ENCODE measurements around the gene ATXN10.

Gene ATXN10

DNA sequence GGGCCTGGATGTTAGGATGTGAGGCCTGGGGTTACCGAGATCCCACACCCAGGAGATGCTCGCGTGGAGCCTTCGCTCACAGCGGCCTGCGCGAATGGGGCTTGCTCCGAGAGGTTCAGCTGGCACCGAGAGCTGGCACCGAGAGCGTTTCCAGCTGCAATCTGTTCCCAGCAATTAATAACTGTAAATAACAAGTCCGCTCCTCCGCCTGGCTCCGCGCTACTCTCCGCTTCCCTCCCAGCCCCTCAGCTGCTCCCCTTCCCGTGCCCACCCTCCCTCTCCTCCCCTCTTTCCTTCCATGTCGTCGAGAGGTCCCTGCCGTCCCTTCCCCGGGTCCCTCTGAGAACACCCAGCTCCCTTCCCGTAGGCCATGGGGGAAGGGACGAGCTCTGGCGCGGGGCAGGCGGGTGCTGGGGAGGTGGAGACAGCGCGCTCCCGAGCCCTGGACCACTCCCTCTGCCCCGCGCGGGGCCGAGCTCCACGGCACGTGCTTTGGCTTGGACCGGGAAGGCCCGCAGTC, 194.6 kb downstream of the ATXN10 start:
- no peak for DNase-seq

DNA sequence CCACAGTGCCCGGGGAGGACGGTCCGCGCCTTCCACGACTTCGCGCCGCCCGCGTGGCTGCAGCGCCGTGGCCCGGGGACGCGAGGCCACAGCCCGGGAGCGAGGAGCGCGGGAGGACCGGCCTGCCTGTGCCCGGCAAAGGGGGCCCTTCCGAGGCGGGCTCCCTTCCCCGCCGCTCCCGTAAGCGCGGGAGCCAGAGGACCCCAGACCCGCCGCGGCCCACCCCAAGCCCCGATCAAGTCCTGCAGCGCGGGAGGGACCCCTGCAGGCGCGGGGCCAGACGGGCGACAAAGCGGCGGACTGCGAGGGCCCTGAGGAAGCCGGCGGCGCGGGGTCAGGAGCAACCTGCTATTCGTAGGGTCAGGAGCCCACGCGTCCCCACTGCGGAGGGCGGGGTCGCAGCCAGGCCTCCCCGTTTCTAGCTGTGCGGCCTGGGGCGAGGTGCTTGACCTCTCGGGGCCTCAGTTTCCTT, 195.0 kb downstream of the ATXN10 start:
- DNase-seq, result no peak

DNA sequence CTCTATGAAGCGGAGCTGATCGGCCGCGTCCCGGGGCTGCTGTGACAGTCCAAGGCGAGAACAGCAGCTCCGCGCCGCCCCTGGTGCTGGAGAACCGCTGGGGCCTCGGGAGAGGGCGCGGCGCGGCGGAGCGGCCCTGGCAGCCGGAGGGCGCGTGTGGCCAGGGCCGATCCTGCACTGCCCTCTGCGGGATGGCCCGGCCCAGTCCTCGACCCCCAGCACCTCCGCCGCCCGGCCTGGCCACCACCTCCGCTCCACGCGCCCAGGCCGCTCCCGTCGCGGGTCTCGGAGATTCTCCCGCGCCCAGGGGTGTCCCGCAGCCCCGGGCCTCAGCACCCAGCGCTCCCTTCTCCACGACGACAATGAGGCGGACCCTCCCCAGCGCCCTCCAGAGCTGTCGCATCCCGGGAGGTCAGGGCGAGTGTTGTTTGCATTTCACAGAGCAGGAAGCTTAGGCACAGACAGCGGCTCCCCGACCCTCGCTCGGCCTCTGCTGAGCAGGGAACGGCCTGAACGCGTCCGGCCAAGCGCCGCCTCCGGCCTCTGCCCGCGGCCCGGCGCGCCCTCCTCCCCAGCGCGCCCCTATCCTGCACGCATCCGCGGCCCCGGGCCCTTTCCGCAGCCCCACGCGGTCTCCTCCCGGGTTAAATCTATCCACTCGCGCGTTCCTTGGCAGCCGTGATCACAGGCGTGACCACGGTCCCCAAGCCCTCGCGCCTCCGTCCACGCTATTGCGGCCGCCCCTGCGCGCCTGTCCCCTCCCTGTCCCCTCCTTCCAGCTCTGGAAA, 195.7 kb downstream of the ATXN10 start:
- DNase-seq, result no peak

DNA sequence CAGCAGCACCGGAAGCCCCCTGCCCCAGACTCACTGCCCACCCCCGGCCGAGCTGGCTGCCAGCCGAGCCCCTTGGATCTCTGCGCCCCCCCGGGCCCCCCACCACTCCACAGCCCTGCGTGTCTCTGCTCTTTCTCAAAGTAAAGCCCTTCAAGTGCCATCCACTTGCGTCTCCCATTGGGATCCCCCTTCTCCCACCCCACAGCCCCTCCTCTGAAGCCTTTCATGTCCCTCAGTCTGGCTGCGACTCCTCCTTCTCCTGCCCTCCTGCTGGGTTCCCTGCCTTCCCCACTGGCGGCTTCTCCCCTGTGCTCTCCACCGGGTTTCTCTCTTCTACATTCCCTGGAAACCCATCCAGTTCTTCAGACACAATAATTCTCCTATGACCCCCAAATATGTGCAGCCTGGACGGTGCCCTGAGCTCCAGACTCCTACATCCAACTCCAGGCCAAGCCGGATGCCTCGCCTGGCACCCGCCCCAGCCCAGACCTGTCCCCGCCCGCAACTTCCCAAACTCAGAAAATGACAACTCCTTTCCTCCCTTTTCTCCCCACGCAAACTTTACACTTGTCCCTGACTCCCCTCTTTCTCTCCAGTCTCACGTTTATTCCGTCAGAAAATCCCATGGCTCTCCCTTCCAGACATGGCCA, 196.4 kb downstream of the ATXN10 start:
- DNase-seq, result no peak

DNA sequence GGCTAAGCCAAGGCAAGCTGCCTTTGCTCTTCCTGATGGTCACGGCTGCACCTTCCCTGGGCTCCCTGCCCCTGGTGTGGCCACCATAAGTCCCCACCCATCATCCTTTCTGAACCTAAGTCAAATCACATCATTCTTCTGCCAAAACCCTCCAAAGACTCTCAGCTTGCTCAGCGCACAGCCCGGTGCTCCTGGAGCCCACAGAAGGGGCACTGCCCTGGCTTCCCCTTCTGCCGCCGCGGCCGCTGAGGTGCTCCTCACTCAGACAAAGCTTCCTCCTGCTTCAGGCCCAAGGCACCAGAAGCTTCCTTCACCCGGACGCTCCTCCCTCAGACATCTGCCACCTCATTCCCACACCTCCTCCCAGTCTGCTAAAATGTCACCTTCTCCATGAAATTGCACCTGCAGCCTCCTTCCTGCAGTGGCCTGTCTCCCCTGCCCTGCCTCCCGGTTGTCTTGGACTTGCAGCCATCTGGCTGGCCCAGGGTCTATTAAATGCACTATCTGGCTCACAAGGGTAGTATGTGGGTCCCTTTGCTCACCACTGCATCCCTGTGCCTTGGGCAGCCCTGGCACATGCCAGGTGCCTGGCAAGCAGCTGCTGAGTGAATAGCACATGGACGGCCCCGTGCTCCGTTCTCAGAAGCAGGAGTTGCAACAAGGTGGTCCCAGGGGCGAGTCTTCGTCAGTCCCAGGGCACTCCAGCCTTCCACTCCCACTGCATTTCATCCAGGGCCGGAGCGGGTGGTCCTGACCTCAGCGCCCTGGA, 197.1 kb downstream of the ATXN10 start:
- no peak for DNase-seq

DNA sequence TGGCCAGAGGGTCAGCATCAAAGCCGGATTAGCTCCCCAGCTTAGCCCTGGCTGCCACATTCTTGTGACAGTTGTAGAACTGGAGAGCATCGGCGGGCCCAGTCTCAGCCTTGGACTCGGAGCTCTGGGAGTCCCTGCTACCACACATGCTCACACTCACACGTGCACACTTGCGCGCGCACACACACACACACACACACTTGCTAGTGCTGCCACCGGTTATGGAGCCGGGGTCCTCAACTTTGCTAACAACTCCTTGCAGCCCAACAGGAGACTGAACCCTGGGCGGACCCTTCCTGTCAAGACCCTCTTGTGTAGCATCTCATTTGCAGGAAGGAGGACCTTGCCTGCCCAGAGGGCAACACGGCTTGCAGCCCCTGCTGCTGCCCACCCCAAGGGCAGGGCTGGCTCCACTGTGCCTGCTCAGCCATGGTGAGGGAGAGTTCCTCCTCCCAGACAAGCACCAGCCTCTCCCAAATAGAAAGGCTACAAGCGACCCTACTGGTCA, 197.8 kb downstream of the ATXN10 start:
- no peak for DNase-seq

DNA sequence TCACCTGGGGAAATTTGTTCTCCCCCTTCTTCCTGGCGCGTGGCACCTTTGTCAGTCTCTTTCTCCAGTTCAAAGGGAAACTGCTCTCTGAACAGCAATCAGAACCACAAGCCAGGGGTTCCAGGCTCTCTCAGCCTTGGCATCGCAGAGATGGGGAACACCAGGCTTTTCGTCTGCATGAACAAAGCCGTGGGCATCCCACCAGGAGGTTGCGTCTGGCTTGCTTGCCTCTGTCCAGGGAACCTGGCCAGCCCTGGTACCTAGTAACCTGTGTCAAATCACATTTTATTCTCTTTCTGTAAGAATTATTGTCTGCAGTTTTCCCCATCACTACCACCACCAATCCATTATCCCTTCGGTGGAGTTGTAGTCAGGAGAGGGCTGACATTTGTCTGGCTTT, 198.4 kb downstream of the ATXN10 start:
- DNase-seq, result no peak

DNA sequence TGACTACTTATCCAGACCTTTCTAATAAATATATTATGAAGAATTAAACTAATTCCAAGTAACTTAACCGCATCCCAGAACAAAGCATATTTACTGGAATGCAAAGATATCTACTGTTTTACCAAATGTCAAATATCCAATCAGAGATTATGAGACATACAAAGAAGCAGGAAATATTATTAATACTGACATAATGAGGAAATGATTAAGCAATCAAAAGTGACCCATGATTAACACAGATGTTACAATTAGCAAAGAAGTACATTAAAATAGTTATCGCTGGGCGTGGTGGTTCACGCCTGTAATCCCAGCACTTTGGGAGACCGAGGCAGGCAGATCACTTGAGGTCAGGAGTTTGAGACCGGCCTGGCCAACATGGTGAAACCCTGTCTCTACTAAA, 200.1 kb downstream of the ATXN10 start:
- no peak for DNase-seq

DNA sequence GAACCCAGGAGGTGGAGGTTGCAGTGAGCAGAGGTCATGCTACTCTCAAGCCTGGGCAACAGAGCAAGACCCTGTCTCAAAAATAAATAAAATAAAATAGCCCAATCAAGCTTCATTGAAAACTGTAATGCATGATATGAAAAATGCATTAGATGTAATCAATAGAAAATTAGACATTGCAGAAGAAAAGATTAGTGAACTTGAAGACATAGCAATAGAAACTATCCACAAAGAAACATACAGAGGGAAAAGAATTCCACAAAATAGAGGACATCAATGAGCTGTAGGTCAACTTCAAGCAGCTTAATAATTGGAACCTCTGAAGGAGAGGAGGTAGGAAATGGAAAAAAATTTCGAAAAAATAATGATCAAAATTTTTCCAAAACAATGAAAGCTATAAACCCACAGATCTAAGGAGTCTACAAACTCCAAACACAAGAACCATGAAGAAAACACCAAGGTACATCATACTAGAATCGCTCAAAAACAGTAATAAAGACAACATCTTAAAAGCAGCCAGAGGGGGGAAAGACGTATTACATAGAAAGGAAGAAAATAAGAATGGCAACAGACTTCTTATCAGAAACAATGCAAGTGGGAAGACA, 201.1 kb downstream of the ATXN10 start:
- DNase-seq, result no peak

DNA sequence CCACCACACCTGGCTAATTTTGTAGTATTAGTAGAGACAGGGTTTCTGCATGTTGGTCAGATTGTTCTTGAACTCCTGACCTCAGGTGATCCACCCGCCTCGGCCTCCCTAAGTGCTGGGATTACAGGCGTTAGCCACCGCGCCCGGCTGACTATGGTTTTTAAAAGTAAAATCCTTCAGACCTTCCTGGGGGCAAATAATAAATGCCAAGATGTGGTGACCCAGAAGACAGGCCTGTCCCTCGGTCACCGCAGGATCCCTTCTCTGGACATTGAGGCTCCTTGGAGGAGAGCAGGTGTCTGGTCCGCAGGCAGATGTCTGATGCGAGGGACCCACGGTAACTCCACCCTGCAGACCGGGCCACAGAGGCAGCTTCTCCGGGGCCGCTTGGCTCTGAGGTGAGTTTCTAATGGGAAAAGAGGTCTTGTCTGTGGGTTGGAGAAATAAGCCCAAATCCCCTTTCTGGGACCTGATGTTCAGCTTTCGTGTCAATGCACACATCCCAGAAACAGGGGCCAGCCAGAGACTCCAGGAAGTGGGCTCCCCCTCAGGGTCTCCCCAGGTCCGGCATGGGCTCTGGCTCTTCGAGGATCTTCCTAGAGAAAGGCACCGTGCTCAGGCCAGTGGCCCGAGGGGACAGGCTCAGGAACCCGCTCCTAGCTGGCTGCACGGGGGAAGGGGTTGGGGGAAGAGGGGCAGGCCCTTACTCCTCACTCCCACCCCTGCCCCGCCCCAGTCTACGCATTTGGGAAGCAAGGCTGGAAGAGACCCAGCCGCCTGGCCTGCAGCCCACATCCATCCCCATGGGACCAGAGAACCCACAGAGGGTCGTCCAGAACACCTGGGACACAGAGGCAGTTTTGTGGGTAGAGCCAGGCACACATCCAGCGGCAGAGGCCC, 204.8 kb downstream of the ATXN10 start:
- DNase-seq, result no peak

DNA sequence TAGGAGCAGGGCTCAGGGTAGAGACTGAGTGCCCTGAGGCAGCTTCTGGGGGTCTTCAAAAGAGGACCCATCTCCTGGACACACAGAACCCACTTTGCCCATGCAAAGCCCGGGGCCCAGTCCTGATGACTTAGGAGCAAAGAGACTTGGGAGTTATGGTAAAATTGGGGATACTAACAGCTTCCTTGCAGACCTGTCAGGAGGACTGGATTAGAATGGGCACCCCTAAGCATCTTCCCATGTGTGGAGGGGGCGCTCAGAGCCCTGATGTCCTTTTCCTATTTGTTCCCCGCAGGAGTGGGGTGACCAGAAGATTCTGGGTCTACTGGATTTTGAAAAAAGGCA, 205.4 kb downstream of the ATXN10 start:
- no peak for DNase-seq

DNA sequence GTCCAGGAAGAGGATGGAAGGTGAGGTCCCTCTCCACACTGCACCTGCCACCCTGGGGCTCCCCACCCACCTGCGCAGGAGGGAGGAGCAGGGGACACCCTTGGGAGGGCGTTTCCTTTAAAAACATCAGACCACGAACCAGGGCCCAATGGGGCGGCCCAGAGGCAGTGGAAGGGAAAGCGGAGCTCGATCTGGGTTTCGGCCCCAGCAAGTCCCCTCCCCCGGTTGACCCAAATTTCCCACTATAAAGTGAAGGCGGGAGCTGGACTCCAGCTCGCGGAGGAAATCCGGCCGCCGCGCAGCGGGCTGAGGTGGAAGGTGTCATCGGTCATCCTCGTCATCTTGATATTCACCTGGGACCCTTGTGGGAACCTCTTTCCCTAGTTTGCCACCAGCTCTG, 206.0 kb downstream of the ATXN10 start:
- no peak for DNase-seq

DNA sequence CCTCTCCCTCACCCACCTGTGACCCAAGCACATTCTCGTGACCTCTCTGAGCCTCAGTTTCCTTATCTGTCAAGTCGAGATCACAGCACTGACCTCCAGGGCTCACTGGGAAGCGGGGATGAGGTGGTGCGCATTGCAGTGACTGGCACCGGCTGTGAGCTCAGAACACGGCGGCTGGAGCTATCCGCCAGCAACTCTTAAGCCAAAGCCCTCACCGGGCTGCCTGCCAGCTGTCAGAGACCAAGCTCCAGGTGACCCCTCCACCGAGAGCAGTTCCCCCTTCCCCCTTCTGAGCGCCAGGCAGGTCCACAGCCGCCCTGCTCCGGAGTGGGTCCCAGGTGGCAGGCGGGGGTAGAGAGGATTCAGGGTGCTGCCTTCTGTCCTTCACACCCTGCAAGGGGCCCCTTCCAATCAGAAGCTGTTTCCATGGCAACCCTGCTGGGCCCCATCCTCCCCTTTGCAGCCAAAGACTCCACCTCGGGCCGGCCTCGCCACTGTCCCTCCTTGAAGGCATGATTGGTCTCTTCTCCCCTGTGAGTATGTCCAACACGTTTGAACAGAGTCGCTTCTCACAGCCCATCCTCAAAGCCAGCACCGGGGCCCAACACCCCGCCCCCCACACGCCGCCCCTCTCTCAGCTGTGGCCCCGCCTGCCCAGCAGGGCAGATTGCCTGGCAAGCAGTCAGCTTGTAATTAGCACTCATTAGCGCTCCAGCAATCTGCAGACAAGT, 206.6 kb downstream of the ATXN10 start:
- DNase-seq, result no peak

DNA sequence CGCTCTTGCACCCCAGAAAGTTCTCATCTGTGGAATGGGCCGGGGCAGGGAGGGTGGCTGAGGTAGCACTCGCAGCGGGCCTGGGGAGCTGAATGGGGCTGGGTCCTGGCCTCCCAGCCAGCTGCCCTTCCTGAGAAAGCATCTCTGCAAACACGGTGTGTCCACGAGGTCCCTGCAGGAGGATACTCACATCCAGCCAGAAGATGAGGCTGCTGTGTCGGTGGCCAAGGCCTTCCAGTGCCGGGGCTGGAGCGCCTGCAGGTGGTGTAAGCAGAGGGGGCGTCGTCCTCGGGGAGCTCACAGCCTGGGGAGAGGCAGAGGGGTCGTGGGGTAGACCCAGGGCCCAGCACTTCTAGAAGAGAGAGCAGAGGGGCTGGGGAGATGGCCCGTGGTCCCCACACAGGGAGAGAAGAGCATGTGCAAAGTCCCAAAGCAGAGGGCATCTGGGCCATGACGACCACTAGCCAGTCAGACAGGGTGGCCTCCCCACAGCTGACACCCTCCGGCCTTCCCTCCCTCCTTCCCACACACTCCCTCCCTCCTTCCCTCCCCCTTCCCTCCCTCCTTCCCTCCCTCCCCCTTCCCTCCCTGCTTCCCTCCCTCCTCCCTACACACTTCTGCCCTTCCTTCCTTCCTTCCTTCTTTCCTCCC, 207.4 kb downstream of the ATXN10 start:
- DNase-seq, result no peak

DNA sequence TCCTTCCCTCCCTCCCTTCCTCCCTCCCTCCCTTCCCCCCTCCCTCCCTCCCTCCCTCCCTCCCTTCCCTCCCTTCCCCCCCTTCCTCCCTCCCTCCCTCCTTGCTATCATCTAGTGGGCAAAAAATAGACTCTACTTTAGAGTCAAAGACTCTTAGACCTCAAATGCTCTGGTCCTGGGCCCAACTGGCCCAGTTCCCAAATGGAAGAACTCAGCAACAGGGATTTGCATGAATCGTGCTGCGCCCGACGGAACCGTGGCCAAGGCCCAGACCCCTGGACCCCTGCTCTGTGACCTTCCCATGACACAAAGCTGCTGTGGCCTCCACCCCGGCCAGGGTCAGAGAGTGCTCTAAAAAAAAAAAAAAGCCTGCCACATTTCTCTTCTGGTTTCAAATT, 207.9 kb downstream of the ATXN10 start:
- no peak for DNase-seq

DNA sequence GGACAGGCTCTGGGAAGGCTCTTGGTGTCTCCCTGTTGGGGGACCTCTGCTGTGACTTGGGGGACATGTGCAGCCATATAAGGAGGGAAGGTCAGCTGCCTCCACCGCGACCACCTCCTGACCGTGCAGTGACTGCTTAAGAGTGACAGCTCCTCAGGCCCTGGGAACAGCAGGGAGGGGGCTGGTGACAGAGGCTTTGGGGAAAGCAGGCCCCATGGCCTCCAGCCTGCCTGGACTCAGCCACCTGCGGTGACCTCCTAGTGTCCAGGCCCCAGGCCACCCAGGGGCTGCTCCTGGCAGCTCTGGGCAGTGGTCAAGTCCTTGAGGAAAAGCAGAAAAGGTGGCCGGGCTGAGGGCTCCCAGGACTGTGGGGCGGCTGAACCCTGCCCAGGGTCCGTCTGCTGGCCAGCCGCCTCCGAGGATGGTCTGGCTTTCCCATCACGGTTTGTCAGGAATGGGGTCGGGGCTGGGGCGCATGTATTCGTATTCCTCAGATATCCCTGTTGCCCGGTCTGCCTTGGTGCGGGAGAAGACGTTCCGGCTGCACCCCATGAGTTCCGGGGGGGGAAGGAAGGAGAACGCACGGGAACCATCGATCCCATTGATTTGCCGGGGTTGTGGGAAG, 208.6 kb downstream of the ATXN10 start:
- no peak for DNase-seq

DNA sequence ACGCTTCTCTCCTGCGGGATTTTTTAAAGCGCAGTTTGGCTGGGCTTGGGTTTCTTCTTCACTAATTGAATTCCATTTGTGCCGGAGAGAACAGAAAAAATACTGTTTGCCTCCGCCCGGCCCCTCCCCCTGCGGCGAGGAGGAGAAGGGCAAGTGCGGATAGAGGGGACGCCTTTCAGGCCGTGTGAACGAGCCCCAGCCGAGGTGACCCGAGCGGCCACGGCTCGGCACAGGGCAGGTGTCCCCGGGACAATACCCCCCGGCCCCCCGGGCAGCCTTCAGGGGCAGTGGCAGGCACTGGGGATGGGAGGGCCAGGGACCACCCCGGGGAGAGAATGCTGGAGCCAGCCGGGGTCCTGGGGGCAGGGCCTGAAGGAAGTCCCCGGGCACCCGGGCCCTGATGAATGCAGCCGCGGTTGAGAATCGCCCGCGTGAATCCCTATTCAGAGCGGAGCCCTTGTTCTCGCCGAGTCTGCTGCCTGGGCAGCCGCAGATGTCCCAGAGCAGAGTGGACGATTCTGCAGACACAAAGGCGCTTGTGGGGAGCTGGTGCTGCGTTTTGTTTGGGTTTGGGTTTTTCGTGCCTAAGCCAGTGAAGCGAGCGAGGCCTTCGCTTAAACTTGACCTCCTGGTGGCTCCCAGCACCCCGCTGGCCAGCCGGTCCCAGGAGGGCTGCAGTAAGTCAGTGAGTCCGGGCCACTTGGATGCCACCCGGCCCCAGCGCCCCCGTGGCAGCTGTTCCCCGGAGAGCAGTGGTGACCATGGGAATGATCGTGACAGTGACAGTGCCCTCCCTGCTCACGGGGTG, 209.3 kb downstream of the ATXN10 start:
- DNase-seq, result no peak

DNA sequence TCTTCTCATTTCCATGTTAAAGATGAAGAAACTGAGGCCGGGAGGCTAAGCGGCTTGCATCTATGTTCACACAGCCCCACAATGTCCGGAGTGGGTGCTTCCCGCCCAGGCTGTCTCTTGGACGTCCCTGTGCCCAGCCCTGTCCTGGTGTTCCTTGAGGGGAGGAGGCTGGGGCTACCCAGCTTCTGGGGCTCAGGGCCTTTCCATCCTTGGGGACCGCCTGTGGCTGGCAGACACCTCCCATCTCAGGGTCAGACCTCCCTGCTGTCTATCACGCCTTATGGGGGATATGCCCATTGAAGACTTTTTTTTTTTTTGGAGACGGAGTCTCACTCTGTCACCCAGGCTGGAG, 209.9 kb downstream of the ATXN10 start:
- no peak for DNase-seq
